NK-92 (cell line): Measurements from ENCODE around the gene RPA3.

Experiments
- DNase-seq: peaks from one replicate; lab custom pipeline; 2025; ENCODE audit not compliant: unreplicated experiment; lab: John Stamatoyannopoulos, UW

The RPA3 gene

DNA sequence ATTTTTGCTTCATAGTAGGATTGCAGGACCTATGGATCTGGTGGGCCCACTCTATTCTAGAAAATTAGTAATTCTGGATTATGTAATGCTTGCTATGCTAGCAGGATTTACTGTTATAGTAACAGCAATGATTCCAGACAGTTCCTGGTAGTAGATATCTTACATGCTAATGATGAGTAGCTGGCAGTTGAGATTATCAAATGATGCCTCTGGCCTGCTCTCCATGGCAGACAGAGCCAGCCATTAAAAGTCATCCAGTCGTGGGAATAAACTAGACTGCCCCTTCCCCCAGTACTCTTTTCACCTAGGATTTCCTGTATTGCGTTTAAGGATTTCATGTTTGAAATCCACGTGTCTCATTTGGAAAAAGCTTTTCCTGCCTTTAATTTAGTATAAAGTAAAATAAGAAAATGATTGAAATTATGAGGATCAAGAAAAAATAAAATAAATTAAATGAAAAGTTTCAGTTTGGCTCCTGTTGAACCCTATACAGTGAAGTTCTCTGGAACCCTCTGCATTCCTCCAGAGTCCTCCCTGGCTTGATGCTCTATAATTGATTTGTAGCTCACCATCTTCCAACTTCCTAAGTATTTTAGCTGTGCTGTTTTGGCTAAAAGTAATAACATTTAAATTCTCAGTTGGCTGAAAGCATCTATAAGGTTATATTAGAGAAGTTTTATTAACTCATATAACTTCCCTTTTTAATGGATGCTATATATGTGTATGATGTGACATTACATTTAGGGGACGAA, 63.3 kb downstream of the RPA3 start:
- no peak for DNase-seq

DNA sequence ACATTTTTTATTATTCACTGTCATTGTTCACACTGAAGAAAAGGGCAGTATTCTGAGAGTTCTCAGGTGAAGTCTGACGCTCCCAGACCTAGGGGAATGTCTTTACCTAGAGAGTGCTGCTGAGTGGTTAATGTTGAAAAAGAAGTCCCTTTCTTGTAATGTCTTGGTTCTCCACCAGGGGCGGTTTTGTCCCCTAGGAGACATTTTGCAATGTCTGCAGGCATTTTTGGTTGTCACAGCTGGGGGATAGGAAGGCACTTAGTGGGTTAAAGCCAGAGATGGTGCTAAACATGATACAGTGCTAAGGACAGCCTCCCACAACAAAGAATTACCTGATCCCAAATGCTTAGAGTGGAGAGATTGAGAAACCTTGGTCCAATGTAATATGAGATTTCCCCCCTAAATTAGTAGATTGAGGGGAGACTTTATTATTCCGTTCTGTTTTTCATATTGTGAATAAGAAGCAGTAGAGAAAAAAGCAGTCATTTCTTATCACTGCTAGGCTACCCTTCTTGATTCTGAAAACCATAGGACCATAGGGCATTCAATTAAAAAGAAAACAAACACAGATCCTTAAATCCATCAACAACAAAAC, 64.7 kb downstream of the RPA3 start:
- DNase-seq, result no peak

DNA sequence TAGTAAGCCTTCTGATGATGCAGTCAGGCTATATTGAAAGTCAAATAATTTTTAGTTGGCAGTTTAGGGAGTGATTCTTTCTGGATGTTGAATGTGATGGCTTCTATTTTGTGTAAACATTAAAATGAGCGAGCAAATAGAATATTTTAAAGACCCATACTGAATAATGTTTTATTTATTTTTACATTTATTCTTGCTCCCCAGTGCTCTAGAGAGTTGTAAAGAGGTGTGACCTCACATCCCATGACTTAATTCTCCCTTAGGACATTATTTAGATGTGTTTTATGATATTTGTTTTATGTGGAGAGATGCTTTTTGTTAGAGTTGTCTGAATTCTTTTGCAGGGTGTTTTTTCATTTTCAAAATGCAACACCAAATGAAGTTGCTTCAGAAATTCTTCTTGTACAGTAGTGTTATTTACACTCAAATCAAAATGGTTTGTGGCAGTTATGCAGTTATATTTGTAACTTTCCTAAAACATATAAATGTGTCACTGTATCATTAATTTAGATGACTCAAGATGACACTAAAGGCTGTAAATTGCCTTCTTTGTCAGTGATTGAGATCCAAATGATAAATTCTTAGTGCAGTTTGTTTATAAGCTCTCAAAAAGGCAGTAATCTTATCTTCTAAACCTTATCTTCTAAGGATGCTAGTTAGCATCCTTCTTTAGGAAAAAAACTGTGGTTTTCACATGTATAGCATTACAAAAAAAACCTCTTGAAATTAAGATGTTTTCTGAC, 65.4 kb downstream of the RPA3 start:
- no peak for DNase-seq

DNA sequence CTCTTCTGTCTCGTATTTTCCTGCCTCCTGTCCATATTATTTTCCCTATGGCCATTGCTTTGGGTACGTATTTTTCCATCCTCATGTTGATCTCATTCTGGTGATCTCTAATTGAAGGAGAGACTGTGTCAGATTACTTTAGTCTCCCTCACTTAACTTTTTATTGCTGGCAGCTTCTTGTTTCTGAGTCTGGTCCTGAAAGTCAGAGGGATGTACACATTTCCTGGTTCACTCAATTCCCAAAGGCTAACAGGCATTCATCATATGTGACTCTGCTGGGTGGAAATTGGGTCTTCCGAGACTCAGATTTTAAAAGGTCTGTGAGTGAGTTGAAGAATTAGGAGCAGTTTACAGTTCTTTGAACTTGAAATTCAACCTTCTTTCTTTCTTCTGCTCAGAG, 66.9 kb downstream of the RPA3 start:
- DNase-seq, result no peak

DNA sequence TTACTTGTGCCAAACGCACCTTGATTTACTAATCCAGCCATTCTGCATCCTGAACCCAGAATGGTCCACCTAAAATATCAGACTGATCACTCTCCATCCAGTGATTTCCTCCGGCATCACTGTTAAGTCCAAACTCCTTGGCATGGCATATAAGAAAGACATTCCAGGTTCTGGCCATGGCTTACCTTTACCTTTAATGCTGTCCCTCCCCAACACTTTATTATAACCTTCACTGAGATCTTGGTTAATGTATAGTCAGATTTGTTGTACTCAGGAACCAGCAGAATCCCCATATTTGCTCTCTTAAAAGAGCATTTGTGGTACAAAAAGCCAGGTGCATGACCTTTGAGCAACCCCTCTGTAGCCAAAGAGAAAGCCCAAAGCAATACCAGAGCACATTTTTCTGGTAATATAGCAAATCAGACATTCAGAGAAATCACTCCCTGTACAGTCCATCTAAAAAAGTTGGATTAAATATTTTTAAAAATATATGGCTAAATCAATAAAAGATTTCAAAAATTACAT, 67.7 kb downstream of the RPA3 start:
- DNase-seq, result no peak

DNA sequence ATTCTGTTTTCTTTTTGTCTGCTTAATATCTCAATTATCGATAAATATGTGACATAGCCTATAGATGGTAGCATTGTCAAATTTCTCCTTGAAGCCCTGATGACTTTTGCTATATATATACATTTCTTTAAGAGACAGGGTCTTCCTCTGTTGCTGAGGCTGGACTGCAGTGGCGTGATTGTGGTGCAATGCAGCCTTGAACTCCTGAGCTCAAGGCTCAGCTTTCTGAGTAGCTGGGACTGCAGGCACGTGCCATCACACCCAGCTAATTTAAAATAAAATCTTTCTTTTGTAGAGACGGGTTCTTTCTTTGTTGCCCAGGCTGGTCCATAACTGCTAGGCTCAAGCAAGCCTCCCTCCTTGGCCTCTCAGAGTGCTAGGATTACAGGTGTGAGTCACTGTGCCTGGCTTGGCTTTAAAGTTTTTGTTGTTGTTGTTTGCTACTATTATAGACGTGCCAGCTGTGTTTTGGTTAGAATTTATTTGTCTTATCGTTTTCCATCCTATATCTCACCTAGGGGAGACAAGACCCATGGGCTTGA, 70.8 kb downstream of the RPA3 start:
- DNase-seq, result no peak

DNA sequence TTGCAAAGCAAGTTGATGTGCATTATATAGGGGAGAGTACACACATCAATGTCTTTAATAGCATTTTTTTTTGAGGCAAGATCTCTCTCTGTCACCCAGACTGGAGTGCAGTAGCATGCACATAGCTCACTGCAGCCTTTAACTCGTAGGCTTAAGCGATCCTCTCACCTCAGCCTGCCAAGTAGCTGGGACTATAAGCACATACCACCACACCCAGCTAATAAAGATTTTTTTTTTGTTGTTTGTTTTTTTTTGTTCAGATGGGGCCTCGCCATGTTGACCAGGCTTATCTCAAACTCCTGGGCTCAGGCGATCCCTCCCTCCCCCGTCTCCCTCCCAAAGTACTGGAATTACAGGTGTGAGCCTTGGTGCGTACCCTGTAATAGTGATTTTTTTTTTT, 76.3 kb downstream of the RPA3 start:
- no peak for DNase-seq

DNA sequence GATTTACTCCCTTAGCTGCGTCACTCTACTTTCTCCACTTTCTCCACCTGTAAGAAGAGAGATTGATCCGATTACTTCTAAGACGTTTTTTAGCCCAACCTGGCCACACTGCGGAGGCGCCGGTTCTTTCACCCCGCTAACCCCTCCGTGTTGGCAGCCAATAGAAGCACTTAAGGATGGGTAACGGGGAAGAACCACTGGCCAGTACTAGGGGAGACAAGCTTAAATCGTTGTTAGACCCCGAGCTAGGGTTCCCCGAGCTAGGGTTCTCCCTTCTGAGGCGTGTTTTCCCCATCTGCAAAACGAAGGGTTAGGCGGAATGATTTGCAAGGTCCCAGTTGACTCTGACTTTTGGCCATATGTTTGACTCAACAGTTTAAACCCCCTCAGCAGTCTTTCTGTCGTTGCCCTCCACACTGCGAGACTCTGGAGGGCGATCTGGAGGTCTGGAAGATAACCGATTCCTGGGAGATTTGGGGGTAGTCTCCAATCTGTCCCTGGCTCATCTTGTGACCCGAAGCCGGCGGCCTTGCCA, 77.2 kb downstream of the RPA3 start:
- no peak for DNase-seq

DNA sequence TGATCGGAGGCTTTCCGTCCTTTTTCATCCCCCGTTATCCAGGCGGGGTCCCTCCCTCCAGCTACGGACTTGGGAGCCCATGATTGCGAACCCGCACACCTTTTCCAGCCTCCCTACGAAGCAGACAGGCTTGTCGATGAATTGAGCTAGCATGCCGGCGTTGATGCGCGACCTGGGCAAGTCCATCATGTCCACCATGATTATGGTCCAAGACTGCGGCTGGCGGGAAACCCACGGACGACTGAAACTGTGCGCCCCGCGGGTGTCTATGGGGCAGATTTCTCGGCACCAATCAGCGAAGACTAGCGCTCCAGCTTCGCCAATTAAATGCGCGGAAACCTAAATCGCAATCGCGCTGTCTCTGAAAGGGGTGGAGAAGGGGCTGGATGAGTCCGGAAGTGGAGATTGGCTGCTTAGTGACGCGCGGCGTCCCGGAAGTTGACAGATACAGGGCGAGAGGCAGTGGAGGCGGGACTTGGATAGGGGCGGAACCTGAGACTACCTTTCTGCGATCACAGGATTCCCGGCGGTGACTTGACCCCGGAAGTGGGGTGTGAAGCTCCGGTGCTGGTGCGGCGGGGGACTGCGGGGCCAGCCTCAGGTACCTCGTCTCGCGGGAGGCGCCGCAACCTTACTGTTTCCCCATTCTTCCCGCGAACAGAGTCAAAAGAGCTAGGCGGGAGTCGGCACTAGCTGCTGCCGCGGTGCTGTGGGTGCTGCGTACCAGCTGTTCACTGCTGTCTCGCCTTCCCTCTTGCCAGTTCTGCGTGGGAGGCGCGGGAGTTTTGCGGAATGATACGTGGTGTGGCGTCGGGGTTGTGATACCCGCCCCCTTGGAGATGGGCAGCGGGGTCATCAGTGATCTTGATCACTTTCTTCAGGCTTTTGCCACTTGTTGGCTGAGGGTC, 77.9 kb downstream of the RPA3 start, which contains the start of gene UMAD1:
UMAD1 (plus strand) TSS at position 532 of the 908 bp plus-strand sequence. CDS start 32,620 bp downstream, outside the sequence.
- peak; percentile 93 for DNase-seq

DNA sequence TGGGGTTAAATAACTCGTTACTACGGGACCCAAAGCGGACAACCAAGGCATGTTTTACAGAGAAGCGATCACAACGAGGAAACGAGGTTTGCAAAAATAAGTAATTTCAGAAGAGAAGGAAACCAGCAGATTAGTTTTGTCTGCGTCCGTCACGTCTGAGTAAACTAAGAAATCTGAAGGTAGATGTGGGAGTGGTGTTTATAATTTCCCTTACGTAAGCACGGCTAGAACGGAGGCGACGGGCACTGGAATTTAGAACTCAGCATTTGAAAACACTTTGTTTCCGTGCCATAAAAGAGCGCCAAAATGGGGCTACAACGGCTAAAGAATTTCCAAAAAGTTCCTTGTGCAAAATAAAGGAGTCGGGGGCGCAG, 78.6 kb downstream of the RPA3 start:
- DNase-seq, result no peak

DNA sequence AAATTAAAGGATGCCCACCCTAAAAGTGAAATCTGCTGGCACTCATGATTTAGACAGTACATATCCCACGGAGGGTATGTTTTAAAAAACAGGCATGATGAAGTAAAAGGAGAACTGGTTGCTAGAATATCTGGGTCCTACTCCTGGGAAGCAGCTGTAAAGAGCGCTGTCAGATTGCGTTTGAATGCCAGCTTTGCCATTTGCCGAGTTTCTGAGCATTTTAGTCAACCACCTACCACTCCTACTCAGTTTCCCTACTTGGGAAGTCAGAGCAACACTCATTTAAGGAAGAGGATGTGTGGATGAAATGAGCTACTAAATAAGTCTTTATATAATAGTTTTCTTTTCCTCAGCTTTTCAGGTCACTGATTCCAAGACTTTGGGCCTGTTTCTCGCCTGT, 79.0 kb downstream of the RPA3 start:
- no peak for DNase-seq

DNA sequence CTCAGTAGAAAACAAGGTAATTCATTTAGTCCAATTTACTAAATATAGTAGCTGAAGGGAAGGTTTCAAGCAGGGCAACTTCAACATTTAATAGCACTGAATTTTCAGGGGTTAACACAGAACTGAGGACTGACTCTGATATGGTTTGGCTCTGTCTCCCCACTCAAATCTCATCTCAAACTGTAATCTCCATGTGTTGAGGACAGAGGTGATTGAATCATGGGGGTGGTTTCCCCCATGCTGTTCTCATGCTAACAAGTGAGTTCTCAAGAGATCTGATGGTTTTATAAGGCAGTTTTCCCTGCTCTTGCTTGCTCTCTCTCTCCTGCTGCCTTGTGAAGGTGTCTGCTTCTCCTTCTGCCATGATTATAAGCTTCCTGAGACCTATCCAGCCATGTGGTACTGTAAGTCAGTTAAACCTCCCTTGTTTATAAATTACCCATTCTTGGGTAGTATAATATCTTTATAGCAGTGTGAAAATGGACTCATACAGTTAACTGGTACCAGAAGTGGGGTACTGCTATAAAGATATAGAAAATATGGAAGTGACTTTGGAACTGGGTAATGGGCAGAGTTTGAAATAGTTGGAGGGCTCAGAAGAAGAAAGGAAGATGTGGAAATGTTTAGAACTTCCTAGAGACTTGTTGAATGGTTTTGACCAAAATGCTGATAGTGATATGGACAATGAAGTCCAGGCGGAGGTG, 87.6 kb downstream of the RPA3 start:
- DNase-seq, result no peak

DNA sequence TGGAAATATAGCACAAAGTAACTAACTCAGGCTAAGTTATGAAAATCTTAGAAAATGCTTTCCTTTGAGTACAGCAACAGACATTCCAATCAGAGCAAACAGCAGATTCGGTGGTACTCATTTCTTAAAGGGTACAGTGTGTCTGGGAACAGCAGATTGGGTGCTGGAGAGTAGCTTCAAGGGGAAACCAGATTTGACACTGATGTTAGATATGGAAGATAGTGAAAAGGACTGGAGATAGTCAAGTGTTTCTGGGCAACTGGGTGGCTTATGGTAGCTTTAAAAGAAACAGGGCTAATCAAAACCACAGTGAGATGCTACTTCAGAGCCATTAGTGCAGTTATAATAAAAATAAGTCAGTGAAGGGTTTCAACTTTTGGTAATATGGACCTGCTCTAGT, 89.9 kb downstream of the RPA3 start:
- no peak for DNase-seq

DNA sequence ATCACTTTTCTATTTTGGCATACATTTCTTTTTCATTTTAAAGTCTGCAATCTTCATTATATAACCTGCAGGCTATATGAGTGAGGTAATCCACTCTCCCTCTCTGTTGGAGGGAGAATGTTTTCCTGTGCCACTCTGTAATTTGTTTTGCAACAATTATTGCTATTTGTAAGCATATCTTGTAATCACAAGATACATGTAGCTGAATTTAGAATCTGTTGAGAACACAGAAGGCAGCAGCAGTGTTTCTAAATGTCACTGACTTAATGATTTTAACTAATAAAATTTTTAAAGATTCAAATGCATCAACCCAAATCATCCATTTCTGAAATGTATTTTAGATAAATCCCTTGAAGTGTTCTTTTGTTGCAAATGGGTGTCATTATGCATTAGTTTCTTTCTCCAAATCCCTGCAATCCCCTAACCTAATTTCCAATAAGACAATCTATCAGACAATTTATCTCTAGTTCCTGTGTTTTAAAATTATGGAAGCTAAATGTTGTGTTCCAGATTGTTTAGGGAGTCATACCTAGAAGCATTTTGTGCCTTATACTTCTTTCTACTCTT, 97.7 kb downstream of the RPA3 start:
- DNase-seq, result no peak

DNA sequence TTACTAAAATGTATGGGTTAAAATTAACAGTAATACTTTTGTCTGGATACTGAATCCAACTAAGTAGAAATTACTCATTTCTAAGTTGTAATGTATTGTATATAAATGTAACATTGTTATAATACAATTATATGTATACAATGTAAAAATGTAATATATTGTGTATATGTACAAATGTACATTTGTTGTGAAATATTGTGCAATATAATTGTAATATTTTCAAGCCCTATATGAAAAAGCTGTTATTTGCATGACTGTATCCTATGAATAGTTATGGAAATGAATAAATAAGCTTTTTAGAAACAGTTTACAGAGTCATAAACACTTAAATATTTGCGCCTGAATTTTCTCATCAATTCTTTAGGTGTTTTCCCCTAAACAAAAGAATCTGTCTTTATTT, 98.2 kb downstream of the RPA3 start:
- DNase-seq, result no peak

DNA sequence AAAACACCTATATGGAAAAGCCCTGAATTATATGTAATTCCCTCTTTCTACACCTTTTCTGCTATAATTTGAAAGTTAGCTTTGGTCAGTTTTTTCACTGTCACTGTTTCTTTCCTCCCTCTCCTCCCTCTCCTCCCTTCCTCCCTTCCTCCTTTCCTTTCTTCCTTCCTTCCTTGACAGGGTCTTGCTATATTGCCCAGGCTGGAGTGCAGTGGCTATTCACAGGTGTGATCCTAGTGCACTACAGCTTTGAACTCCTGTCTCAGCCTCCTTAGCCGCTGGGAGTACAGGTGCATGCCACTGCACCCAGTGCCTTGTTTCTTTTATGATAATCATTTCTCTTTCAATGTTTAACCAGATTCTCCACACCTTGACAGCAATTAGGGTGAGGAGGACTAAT, 100.0 kb downstream of the RPA3 start:
- no peak for DNase-seq

DNA sequence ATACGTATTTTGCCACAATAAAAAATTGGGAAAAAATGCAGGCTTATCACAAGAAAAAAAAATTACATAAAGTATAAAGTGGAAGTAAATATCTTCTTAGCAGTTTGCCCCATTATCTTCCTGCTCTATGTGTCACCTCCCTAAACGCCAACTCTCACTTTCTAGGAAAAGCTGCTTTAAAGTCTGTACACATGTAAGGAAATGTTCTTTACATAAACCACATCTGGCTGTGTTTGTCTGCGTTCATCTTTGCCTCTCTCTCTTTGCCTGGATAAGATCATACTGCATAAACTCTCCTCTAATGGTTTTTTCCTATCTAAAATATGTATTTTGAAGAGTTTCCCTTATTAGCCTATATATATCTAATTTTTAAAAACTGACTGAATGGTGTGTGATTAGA, 100.9 kb downstream of the RPA3 start:
- DNase-seq, result no peak

DNA sequence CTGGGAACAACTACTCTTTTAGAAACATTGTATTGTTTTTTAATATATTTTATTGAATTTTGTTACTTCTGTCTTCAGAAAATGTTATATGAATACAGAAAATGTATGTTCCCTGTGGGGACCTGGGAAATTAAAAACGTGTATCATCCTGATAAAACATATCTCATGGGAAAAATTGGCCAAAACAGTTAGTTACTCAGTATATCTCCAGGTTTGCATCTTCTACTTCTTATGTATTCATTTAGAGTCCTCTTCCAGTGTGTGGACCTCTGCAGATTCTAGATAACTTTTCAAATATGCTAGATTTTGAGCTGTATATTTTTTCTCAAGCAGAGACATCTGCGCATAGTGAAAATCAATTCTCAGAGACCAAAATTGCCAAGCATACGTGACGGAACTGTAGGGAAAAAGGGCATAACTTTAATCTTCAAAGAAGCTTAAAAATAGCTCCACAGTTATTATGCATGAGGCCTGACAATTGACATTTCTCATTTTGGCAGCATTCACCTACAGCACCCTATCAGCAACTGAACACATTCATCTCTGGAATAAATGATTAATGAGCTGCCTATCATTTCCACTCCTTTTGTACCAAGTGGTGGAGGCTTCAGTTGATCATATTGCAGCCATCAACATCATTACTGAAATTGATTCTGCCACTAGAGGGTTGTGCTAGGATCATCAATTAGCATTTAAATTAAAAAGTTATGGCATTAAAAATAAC, 104.2 kb downstream of the RPA3 start:
- no peak for DNase-seq

DNA sequence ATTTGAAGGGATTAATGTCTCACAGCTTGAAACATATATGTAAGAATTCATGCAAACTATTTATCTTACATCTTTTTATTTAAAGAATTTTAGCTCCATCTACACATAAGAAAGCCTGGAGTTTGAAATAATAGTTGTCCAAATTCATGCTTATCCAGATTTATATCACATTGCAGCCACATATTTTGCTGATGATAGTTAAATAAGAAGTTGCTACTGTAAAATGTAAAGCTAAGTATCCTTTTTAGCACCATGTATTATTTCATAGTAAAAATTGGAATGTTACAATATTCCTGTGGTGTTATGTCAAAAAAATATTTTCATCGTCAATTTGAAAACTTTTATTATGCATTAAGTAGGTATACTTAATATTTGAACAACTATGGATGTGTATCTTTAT, 105.2 kb downstream of the RPA3 start:
- DNase-seq, result no peak
